GM21717 (cell line): ENCODE results near the gene MTRF1.
"Not testable (repeated sequence)": the region's sequence is repeated elsewhere in the genome, so short reads cannot be mapped to it uniquely, and the experiment has no call there.

ENCODE experiments used
- ATAC-seq: cut with Tn5 transposase; IDR thresholded peaks from one replicate; pipeline ENCODE4 v1.9.1; 2021; ENCODE audit warnings: mild to moderate bottlenecking, moderate library complexity; ENCODE audit not compliant: unreplicated experiment

Gene MTRF1

GRCh38 chr13:41179593-41180250, 83.7 kb downstream of the MTRF1 start:
- no peak for ATAC-seq

GRCh38 chr13:41178040-41178439, 85.3 kb downstream of the MTRF1 start:
- no peak for ATAC-seq

- ATAC-seq: no peak
These were observed 85.8 kb downstream of the MTRF1 start for GRCh38 chr13:41177616-41178015.

- ATAC-seq: not testable (repeated sequence)
These were observed 87.8 kb downstream of the MTRF1 start for GRCh38 chr13:41175576-41175975.
